GM18951 (cell line): ENCODE data around the gene AP3S2.
"Not testable (repeated sequence)": the region's sequence is repeated elsewhere in the genome, so short reads cannot be mapped to it uniquely, and the experiment has no call there.

Source experiments
- POLR2A ChIP-seq: IDR thresholded peaks from 4 replicates; pipeline ENCODE4 v1.6.1; 2011; ENCODE audit warnings: mild to moderate bottlenecking; ENCODE audit not compliant: insufficient read length, insufficient read depth; ENCODE audit errors: extremely low read depth
- in situ Hi-C: fragments of 300-500 bp; cut with MboI; formaldehyde crosslinking; loops from one replicate; pipeline ENCODE4 v1.12.0; 2022; ENCODE audit warnings: low sequenced_read_pairs, mixed read lengths, inconsistent platforms; ENCODE audit not compliant: unreplicated experiment

The AP3S2 gene

DNA sequence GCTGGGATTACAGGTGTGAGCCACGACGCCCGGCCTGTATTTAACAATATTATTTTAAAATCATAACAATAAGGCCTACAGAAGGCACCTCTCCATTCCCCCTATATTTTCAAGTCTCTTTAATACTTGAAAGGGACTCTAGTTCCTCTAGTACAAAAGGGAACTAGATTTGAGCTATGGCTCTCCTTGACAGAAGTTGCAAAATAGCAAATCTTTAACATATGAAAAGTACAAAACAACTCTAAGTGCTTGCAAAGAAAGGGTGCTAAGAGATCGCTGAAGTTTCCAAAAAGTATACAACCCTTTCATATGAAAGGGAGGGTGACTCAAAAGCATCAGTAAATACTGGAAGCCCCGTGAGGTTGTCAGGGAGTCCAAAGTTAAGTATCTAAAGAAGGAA is 23.8 kb downstream of the AP3S2 start:
- TF ChIP-seq POLR2A: no peak
- in situ Hi-C loops: no loop called here

DNA sequence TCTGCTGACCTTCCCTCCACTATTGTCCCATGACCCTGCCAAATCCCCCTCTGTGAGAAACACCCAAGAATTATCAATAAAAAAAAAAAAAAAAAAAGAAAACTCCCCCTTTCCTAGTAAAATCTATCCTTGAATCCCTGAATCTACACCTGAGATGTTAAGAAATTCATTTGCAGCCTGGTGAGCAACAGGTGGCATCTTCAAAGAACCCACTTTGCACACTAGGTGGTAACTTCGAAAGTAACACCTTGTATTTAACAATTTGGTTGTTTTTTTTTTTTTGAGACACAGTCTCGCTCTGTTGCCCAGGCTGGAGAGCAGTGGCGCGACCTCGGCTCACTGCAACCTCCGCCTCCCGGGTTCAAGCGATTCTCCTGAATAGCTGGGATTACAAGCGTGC is 24.3 kb downstream of the AP3S2 start:
- in situ Hi-C loops: not testable (repeated sequence)

DNA sequence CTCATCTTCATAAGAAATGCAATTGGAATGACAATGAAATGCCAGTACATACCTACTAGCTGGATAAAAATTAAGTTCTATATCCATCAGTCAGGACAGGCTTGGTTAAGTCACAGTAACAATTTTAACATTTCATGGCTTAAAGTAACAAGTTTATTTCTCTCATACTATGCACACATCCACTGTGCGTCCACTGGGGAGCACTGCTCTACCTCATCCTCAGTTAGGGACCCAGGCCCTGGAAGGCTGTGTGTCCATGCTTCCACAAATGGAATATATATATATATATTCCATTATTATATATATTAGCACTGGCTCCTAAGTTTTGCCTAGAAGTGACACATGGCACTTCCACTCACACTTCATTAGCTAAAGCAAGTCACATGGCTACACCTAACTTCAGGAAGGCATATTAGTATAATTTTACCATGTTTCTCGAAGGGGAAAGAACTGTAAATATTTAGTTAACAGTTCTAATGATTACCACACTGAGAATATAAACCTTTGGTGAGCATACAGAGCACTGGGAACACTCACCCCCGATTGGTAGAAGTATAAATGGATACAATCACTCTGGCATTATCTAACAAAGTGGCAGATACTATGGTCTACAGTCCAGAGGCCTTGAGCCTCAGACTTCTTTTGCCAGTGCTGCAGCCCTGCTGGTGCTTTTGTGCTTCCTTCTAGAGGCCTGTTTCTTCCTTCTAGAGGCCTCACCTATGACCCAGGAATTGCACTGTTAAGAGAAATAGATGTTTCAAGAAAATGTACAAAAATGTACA is 28.6 kb downstream of the AP3S2 start:
- in situ Hi-C loops: no loop called here
- no peak for TF ChIP-seq POLR2A

DNA sequence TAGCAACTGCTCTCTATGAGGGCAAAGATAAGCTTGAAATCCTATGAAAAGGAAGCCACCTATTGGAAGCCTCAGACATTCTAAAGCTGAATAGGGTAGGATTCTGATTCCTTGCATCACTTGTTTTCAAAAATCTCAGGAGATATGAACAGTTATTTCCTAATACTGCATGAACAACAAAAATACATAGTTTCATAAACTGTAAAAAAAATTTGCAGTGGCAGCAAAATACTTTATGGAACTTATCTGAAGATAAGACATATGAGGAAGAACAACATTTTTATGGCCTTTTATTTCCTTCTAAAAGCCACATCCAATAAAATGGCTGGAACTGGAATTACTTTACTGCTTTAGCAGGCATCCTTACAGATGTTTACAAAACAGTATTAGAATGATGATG is 29.9 kb downstream of the AP3S2 start:
- TF ChIP-seq POLR2A: no peak
- in situ Hi-C loops: no loop called here

DNA sequence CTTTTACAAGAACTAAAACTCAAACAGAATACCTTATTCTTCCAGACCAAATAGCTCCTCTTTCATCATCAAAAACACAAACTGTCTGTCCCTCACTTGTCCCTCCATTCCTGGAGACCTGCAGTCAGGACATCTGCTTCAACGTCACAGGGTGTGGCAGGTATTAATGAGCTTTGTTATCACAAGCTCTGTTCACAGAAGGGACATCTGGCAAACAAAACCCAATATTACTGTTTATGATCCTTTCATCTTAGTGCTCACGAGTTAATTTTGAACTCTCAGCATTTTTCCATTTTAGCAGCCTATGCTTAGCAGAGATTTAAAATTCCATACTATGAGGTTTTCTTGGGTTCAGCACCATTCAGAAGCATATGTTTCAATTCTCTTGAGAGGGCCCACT is 32.9 kb downstream of the AP3S2 start:
- no peak for TF ChIP-seq POLR2A
- in situ Hi-C loops: no loop called here

DNA sequence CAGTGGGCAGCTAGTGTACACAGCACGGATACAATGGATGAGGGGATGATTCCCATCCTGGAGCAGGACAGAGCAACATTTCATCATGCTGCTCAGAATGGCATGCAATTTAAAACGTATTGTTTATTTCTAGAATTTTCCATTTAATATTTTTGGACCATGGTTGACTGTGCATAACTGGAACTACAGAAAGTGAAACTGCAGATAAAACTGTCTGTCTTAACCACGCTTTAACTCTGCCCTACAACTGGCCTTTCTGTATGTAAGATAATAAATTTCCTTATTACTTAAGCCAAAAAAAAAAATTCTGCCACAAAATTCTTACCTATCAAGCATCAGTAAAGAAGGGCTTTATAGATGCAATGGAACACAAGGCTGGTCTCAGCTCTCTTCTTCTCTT is 33.4 kb downstream of the AP3S2 start:
- no peak for TF ChIP-seq POLR2A
- in situ Hi-C loops: no loop called here

DNA sequence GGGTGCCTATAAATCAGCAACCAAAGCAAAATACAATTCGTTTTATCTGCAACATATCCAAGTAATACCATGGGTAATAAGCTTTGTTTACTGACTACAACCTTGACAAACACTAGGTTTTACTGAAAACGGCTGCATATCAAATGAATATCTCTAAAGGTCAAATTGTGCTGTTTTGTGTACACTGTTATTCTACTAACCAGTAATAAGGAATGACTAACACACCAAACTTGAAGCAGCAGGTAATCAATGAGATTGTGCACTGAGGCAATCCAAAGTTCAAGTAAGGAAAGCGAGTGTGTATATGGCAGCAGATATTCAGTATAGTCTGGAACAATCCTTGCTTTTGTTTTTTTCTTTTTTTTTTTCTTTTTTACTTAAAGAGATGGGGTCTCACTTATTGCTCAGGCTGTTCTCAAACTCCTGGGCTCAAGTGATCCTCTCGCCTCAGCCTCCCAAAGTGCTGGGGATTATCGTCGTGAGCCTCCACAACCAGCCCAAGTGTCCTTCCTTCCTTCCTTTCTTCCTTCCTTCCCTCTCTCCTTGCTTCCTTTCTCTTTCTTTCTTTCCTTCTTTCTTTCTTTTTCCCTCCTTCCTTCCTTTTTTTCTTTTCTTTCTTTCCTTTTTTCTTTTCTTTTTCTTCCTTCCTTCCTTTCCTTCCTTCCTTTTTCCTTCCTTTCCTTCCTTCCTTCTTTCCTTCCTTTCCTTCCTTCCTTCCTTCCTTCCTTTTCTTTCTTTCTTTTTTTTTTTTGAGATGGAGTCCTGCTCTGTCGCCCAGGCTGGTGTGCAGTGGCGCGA is 34.9 kb downstream of the AP3S2 start:
- no peak for TF ChIP-seq POLR2A
- in situ Hi-C loops: no loop called here

DNA sequence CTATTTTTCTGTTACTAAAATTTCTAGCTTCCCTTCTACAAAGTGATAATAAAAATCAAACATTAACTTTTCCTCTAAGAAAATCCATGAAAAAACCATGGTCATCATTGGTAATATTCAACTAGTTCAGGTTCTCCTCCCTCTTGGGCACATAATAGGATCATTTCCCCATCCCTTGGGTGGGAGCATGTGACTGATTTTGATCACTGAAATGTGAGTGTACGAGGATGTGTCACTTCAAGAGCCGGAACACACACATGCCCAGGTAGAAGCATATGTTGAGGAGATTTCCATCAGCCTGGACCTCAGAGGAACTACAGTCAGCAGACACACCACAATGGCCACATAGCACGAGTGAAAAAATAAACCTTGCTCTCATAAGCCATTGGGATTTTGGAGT is 36.1 kb downstream of the AP3S2 start:
- in situ Hi-C loops: no loop called here
- no peak for TF ChIP-seq POLR2A

DNA sequence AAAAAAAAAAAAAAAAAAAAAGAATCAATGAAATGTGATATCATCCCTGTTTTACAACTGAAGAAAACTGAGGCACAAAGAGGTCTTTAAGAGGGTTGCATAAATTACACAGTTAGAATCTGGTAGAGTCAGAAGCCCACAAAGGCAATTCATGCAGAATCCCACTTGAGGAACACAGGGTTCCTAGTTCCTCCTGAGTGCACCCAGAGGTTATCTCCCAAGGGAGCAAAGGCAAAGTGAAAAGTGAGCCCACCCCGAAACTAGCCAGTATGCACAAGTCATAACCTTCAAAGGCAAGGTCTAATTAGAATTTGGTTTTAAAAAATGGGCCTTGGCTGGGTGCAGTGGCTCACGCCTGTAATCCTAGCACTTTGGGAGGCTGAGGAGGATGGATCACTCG is 37.8 kb downstream of the AP3S2 start:
- TF ChIP-seq POLR2A: no peak
- in situ Hi-C loops: no loop called here

DNA sequence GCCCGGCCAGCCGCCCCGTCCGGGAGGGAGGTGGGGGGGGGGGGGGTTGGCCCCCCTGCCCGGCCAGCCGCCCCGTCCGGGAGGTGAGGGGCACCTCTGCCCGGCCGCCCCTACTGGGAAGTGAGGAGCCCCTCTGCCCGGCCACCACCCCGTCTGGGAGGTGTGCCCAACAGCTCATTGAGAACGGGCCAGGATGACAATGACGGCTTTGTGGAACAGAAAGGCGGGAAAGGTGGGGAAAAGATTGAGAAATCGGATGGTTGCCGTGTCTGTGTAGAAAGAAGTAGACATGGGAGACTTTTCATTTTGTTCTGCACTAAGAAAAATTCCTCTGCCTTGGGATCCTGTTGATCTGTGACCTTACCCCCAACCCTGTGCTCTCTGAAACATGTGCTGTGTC is 38.9 kb downstream of the AP3S2 start:
- in situ Hi-C loops: not testable (repeated sequence)

DNA sequence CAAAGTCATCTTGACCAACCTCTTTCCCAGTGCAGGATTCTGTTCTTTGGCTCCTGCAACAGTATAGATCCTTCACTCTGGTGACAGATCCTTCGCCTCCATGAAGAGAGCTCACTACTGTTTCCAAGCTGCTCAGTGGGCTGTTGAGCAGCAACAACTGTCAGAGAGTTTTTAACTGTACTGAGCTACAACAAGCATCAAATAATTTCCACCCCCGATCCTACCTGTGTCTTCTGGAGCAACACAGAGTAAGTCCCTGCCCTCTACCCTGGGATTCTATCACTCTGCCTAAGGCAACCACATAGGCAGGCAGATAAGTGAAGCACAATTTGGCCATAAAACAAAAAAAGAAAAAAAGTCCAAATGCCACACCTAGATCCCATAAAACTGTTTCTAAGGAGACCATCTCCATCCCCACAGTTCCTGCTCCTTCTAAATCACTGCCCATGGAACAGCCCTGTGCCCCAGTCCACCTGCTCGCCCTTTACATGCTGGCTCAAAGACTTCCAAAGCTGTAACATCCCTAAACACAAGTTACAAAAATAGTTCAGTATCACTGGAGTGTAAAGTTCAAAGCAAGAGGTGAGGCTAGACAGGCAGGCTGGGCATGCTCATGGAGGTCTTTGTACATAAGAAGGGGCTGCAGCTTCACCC is 41.3 kb downstream of the AP3S2 start:
- in situ Hi-C loops: no loop called here
- no peak for TF ChIP-seq POLR2A

DNA sequence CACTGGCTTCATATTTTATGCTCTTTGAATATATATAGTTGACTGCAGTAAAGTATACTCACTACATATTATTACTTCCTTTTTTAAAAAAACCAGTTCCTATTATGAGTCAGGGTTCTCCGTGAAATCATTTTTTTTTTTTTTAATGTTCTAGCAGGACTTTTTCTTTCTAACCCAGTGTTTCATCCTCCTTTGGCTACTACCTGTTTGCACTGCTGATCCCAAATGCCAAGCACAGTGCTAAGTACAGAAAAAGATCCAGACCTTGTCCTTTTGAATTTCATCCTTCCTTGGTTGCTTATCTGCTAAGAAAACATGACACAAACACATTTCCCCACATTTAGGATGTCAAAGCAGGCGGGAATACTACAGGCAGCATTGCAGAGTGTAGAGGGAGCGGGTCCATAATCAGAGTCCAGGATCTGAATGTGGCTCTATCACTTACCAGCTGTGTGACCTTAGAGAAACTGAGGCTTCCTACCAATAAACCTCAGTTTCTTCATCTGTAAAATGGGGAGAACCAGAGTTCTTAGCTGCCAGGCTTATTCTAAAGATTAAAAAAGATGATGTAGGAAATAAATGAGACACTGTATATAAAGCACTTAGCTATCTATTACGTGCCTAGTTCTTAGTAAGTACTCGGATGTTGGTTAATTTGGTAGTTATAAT is 42.0 kb downstream of the AP3S2 start:
- no peak for TF ChIP-seq POLR2A
- in situ Hi-C loops: no loop called here

DNA sequence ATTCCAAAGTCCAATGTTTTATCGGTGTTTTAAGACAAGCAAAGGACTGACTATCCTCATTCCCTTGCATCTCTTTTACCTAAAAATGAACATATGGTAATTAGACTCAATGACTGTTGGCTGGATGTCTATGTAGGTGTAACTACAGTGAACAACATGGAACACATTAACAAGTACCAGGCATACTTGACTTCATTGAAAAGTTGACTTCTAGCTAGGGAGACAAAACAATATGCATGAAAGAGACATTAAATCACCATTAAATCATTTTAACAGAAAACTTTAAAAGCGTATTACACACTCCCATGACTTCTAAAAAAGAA is 44.9 kb downstream of the AP3S2 start:
- TF ChIP-seq POLR2A: no peak
- in situ Hi-C loops: no loop called here
